HepG2 (cell line): ENCODE measurements around the gene TMEM217. TPM values are rescaled to one million over a fixed set of nuclear protein-coding genes. Genes with fewer than 3 reads are reported as not detected.

ENCODE experiments used
- GATA4 ChIP-seq: sonication (generic); IDR thresholded peaks from 2 replicates; pipeline ENCODE4 v1.6.1; 2016; ENCODE audit warnings: antibody characterized with exemption, low read depth, borderline replicate concordance
- MIXL1 ChIP-seq: IDR thresholded peaks from 2 replicates; pipeline ENCODE4 v1.6.1; 2016
- NFE2L2 ChIP-seq: fragments of 150-350 bp; IDR thresholded peaks from 2 replicates; pipeline ENCODE4 v1.6.1; 2014; ENCODE audit warnings: low read length
- RARG ChIP-seq: sonication (generic); formaldehyde crosslinking; IDR thresholded peaks from 2 replicates; pipeline ENCODE4 v1.4.0; 2020; ENCODE audit warnings: low read depth, mild to moderate bottlenecking, missing genetic modification reagents
- RBFOX2 ChIP-seq: fragments of 200-400 bp; formaldehyde crosslinking; IDR thresholded peaks from 2 replicates; pipeline ENCODE4 v1.6.1; 2017; ENCODE audit warnings: low read depth, mild to moderate bottlenecking, low read length
- ZFP82 ChIP-seq: sonication (generic); formaldehyde crosslinking; IDR thresholded peaks from 2 replicates; pipeline ENCODE4 v1.5.1; 2020; ENCODE audit warnings: mild to moderate bottlenecking, missing genetic modification reagents, borderline replicate concordance
- ZHX1 ChIP-seq: sonication (generic); formaldehyde crosslinking; IDR thresholded peaks from 2 replicates; pipeline ENCODE4 v1.8.1; 2022; ENCODE audit warnings: low read depth, mild to moderate bottlenecking, missing genetic modification reagents
- ZNF12 ChIP-seq: sonication (generic); formaldehyde crosslinking; IDR thresholded peaks from 2 replicates; pipeline ENCODE4 v1.5.0; 2020; ENCODE audit warnings: missing genetic modification reagents
- ZNF318 ChIP-seq: sonication (generic); formaldehyde crosslinking; IDR thresholded peaks from 2 replicates; pipeline ENCODE4 v1.4.0; 2020; ENCODE audit warnings: mild to moderate bottlenecking, missing genetic modification reagents
- ZNF335 ChIP-seq: sonication (generic); formaldehyde crosslinking; IDR thresholded peaks from 2 replicates; pipeline ENCODE4 v1.4.0; 2020; ENCODE audit warnings: missing genetic modification reagents
- ZNF513 ChIP-seq: sonication (generic); formaldehyde crosslinking; conservative IDR thresholded peaks from 2 replicates; pipeline ENCODE4 v1.5.0; 2020; ENCODE audit warnings: missing genetic modification reagents
- ZNF614 ChIP-seq: IDR thresholded peaks from 2 replicates; pipeline ENCODE4 v1.6.1; 2018; ENCODE audit warnings: missing biosample characterization, missing genetic modification reagents, inconsistent platforms, borderline replicate concordance
- ZNF850 ChIP-seq: sonication (generic); formaldehyde crosslinking; conservative IDR thresholded peaks from 2 replicates; pipeline ENCODE4 v1.9.0; 2021; ENCODE audit warnings: mild to moderate bottlenecking, missing genetic modification reagents
- polyA plus RNA-seq, 8 experiments: library from polyadenylated mRNA; depleted of rRNA in 3 of 8; stranded (reverse) in 7 of 8; unstranded in 1 of 8; fragments of >200 nt; fragmentation: Illumina TruSeq in 4 of 8; extraction: Trizol in 4 of 8; gene quantifications; 2 replicates each; pipeline versions ENCODE4 v1.2.1 to v1.2.3, GENCODE V29; 2011 to 2016; ENCODE audit warnings: low read depth in 4 of 8, missing spikeins in 1 of 8, mixed read lengths in 1 of 8; ENCODE audit not compliant: insufficient read depth in 1 of 8
- total RNA-seq, 5 experiments: library from RNA; depleted of rRNA; stranded (reverse); fragments of >200 nt; fragmentation: Illumina TruSeq; extraction: Trizol; gene quantifications; 2 replicates each; pipeline ENCODE4 v1.2.3, GENCODE V29; 2016; ENCODE audit warnings: low read depth in 1 of 5

The TMEM217 gene
- total and polyA plus RNA-seq, 2 of the 13 experiments (the other 11 are each of a cell fraction or from before 2014, with no cell fraction given), result 2.3 to 3.4 TPM

GRCh38 chr6:37170273-37171200 is 87.4 kb downstream of the TMEM217 start (continued):
- TF ChIP-seq ZNF614 (CRISPR knock-in tag), result no peak
- TF ChIP-seq ZNF513, result no peak
- TF ChIP-seq GATA4, result no peak
- TF ChIP-seq RARG, result no peak
- TF ChIP-seq ZNF318 (CRISPR knock-in tag), result no peak
- TF ChIP-seq ZNF12 (CRISPR knock-in tag), result no peak
- no peak; the same call in 1 of the 2 replicates for TF ChIP-seq ZNF850 (CRISPR knock-in tag)
- TF ChIP-seq MIXL1 (CRISPR knock-in tag), result no peak
- TF ChIP-seq RBFOX2, result peak; percentile 92
- TF ChIP-seq ZHX1 (CRISPR knock-in tag), result peak; percentile 19; the same call in 1 of the 2 replicates
- TF ChIP-seq ZFP82, result no peak
- TF ChIP-seq ZNF335, result no peak; the same call in 1 of the 2 replicates
- TF ChIP-seq NFE2L2, result no peak
